CD4-positive, CD25-positive, alpha-beta regulatory T cell (primary cell): ENCODE results near the gene ZFP36L1. TPM values are rescaled to one million over a fixed set of nuclear protein-coding genes. Genes with fewer than 3 reads are reported as not detected.
A peak's percentile ranks its signal among the peaks of the same experiment; 100 is the strongest.

Source experiments
- ATAC-seq, 2 donors: fragments of 150-1000 bp; cut with Tn5 transposase; one replicate each; pipeline ENCODE4 v1.10.0; 2021; ENCODE audit warnings: low read depth in 2 of 2, moderate number of reproducible peaks in 2 of 2, moderate library complexity in 1 of 2
- DNase-seq, 3 donors: peaks; one replicate each; pipeline versions ENCODE4 v3.0.0 to v3.0.0-alpha.2; 2012 to 2022; ENCODE audit warnings: mixed read lengths in 1 of 3
- H3K27ac ChIP-seq: one replicate; pipeline ENCODE4 v1.7.0; 2013; ENCODE audit warnings: mild to moderate bottlenecking, low read length; ENCODE audit not compliant: insufficient read depth, poor library complexity, severe bottlenecking
- H3K27me3 ChIP-seq: one replicate; pipeline ENCODE4 v1.7.0; 2013; ENCODE audit warnings: low read length; ENCODE audit not compliant: control insufficient read depth, insufficient read depth
- H3K36me3 ChIP-seq: one replicate; pipeline ENCODE4 v1.7.0; 2013; ENCODE audit warnings: mild to moderate bottlenecking, low read length, moderate library complexity; ENCODE audit not compliant: control insufficient read depth, insufficient read depth
- H3K4me1 ChIP-seq: 2 replicates; pipeline ENCODE4 v1.7.0; 2013; ENCODE audit warnings: mild to moderate bottlenecking, low read length; ENCODE audit not compliant: insufficient read depth, control insufficient read depth, poor library complexity, severe bottlenecking
- H3K4me3 ChIP-seq: one replicate; pipeline ENCODE4 v1.7.0; 2013; ENCODE audit warnings: low read depth, mild to moderate bottlenecking, low read length, moderate library complexity
- H3K9me3 ChIP-seq, 2 experiments: 1 replicate in 1 of 2; 2 replicates in 1 of 2; pipeline ENCODE4 v1.7.0; 2013; ENCODE audit warnings: low read length in 2 of 2, mild to moderate bottlenecking in 1 of 2, moderate library complexity in 1 of 2; ENCODE audit not compliant: control insufficient read depth in 2 of 2
- H3K27ac Mint-ChIP-seq, 3 donors: one replicate each; pipeline ENCODE4 v1.8.0; 2020 to 2022; ENCODE audit warnings: mild to moderate bottlenecking in 3 of 3, mixed read lengths in 3 of 3, moderate library complexity in 2 of 3
- H3K27me3 Mint-ChIP-seq: one replicate; pipeline ENCODE4 v1.8.0; 2022; ENCODE audit warnings: mild to moderate bottlenecking, mixed read lengths
- H3K36me3 Mint-ChIP-seq: one replicate; pipeline ENCODE4 v1.8.0; 2020; ENCODE audit warnings: mixed read lengths
- H3K4me1 Mint-ChIP-seq, 4 donors: one replicate each; pipeline ENCODE4 v1.8.0; 2020 to 2022; ENCODE audit warnings: mixed read lengths in 4 of 4, mild to moderate bottlenecking in 1 of 4
- H3K4me3 Mint-ChIP-seq, 4 donors: one replicate each; pipeline ENCODE4 v1.8.0; 2020 to 2022; ENCODE audit warnings: mild to moderate bottlenecking in 4 of 4, mixed read lengths in 4 of 4, moderate library complexity in 3 of 4
- H3K9me3 Mint-ChIP-seq, 7 donors: one replicate each; pipeline ENCODE4 v1.8.0; 2020 to 2022; ENCODE audit warnings: mixed read lengths in 7 of 7, mild to moderate bottlenecking in 3 of 7, moderate library complexity in 2 of 7
- polyA plus RNA-seq, 4 donors: library from polyadenylated mRNA; unstranded; fragments of 300-500 nt; fragmentation: Illumina TruSeq; gene quantifications; one replicate each; pipeline ENCODE4 v1.2.3, GENCODE V29; 2021
- total RNA-seq: library from RNA; stranded (reverse); gene quantifications from one replicate; pipeline ENCODE4 v1.2.3, GENCODE V29; 2022

Gene ZFP36L1
- total and polyA plus RNA-seq, 5 donors from 2014 or later, result 78.5 to 200 (median 114) TPM

DNA sequence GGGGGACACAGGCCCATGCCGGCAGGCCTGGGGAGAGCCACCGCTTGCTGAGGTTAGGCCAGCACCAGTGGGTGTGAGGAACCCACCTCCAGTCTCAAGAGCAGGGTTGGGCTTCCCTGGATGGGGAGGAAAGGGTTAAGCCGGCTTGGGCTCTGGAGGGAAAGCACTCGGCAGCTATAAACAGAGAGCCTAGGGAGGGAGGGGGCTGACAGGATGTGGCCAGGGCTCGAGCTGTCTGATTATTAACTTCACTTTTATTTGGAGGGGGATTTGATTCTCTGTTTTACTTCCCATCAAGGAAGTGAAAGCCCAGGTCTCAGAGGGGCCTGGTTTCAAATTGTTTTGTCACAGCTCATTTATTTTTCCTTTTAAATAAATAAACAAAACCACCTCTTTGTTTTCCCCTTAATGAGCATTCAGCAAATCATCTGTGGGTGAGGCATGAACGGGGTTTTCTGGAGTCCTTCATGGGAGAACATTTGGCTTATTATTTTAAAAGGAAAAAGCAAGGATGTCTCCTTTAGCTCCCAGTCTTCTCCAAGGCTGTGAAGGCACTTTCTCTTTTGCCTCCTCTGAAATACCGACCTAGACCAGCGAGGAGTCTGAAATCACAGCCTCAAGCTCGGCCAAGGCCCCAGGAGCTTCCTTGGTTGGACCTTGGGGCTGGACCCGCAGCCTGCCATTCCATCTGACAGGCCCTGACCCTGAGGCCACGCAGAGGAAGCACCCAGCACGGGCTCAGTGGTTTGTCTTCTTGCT, 21.9 kb upstream of the ZFP36L1 start:
- ATAC-seq, result peak; percentile 32 to 35
- Histone ChIP-seq H3K4me3 (peak overlapping the region; percentile 87), H3K4me1 (peaks cover 55% of the 10 kb centered on the region), H3K27ac (peak overlapping the region; percentile 97), H3K27me3 (no peaks in the 10 kb centered on the region), H3K9me3 (no peaks in the 10 kb centered on the region), H3K36me3 (no peaks in the 10 kb centered on the region)
- H3K9me3 Mint-ChIP-seq, result no peaks in the 10 kb centered on the region
- H3K27ac Mint-ChIP-seq, result peak overlapping the region; percentile 94 to 98 (median 96)
- peak overlapping the region; percentile 87 to 91 (median 89) for H3K4me3 Mint-ChIP-seq
- H3K4me1 Mint-ChIP-seq, result peaks cover 13 to 79% (median 45%) of the 10 kb centered on the region in 4 donors
- no peaks in the 10 kb centered on the region for H3K36me3 Mint-ChIP-seq
- H3K27me3 Mint-ChIP-seq, result no peaks in the 10 kb centered on the region
- DNase-seq, result peak in 2 of 3 donors; percentile 58 to 81

DNA sequence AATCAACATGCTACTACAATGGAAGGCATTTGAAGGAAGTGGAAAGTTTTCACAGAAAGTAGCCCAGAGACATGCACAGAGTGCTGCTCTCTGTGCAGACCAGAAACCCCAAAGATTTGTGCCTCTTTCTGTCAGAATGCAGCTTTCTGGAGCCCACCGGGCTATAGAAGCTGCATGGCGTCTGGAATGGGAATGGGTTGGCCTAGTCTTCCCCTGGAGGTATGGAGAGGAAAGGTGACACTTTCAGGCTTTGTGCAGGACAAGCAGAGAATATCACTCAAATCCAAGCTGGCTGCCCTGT, 21.3 kb upstream of the ZFP36L1 start:
- peak overlapping the region; percentile 97 for H3K27ac ChIP-seq
- H3K27ac Mint-ChIP-seq, result peak overlapping the region; percentile 94 to 98 (median 96)
- H3K4me1 Mint-ChIP-seq, result peaks cover 11 to 74% (median 43%) of the 10 kb centered on the region in 4 donors
- no peaks in the 10 kb centered on the region for H3K27me3 Mint-ChIP-seq
- no peaks in the 10 kb centered on the region for H3K36me3 ChIP-seq
- H3K36me3 Mint-ChIP-seq, result no peaks in the 10 kb centered on the region
- no peaks in the 10 kb centered on the region for H3K27me3 ChIP-seq
- H3K4me3 Mint-ChIP-seq, result peak overlapping the region; percentile 87 to 91 (median 89)
- DNase-seq, result no peak
- peak overlapping the region; percentile 87 for H3K4me3 ChIP-seq
- H3K4me1 ChIP-seq, result peaks cover 50% of the 10 kb centered on the region
- no peaks in the 10 kb centered on the region for H3K9me3 ChIP-seq
- ATAC-seq, result no peak
- no peaks in the 10 kb centered on the region for H3K9me3 Mint-ChIP-seq

DNA sequence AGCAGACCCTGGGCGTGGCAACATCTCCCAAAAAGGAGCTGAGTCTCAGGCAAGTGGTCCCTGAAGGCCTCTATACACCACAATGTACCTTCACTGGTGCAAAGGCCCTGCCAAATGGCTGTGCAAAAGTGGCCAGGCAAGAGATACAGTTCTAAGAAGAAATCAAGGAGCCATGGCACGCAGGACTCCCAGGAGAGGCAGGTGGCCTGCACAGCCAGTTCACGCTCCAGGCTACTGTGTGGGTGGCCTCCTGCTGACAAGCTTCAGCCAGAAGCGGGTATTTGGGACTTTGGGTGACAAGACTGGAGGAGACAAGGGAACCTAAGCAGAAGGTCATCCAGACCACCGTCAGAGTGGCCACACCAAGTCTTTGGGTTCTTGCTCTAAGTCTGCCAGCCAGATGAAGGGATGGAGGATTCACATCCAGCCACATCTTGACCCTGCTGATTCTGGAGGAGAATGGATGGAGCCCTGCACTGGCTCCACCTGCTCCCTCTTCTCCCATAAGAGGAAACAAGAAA, 20.5 kb upstream of the ZFP36L1 start:
- Histone ChIP-seq H3K4me1 (peaks cover 47% of the 10 kb centered on the region), H3K4me3 (peak overlapping the region; percentile 87), H3K36me3 (no peaks in the 10 kb centered on the region), H3K27me3 (no peaks in the 10 kb centered on the region), H3K27ac (peak overlapping the region; percentile 97), H3K9me3 (no peaks in the 10 kb centered on the region)
- Mint-ChIP-seq H3K4me3 (peak overlapping the region; percentile 87 to 91 (median 89)), H3K27ac (peak overlapping the region; percentile 71 to 96 (median 88)), H3K27me3 (no peaks in the 10 kb centered on the region), H3K4me1 (peaks cover 11 to 74% (median 41%) of the 10 kb centered on the region in 4 donors), H3K9me3 (no peaks in the 10 kb centered on the region), H3K36me3 (no peaks in the 10 kb centered on the region)
- no peak for ATAC-seq
- no peak for DNase-seq

DNA sequence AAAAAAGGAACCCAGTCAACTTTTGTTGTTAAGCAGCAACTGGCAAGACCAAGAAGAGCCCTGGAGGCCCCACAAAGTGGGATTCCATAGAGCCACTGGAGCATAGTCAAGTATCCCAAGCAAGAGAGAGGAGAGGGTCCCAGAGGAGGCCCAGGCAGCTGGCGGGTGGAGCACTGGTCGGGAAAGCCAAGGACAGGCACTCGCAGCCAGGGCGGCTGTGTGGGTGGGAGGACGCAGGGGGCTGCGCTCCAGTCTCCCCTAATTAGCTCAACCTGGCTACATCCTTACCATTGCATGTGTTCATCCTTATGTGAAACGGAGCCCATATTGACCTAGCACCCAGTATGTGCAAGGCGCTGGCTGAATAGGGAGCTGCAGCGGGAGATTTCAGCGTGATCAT, 18.3 kb upstream of the ZFP36L1 start:
- H3K4me3 ChIP-seq, result no peak overlapping the region
- Mint-ChIP-seq H3K27me3 (no peaks in the 10 kb centered on the region), H3K9me3 (no peaks in the 10 kb centered on the region), H3K4me3 (peak overlapping the region in 2 of 4 donors; percentile 11 to 91), H3K27ac (peak overlapping the region in 2 of 3 donors; percentile 76 to 90), H3K4me1 (peaks cover 12 to 78% (median 41%) of the 10 kb centered on the region in 4 donors), H3K36me3 (no peaks in the 10 kb centered on the region)
- no peak overlapping the region for H3K27ac ChIP-seq
- H3K4me1 ChIP-seq, result peaks cover 44% of the 10 kb centered on the region
- ATAC-seq (no peak), DNase-seq (no peak)
- H3K36me3 ChIP-seq, result no peaks in the 10 kb centered on the region
- H3K9me3 ChIP-seq, result no peaks in the 10 kb centered on the region
- H3K27me3 ChIP-seq, result no peaks in the 10 kb centered on the region

DNA sequence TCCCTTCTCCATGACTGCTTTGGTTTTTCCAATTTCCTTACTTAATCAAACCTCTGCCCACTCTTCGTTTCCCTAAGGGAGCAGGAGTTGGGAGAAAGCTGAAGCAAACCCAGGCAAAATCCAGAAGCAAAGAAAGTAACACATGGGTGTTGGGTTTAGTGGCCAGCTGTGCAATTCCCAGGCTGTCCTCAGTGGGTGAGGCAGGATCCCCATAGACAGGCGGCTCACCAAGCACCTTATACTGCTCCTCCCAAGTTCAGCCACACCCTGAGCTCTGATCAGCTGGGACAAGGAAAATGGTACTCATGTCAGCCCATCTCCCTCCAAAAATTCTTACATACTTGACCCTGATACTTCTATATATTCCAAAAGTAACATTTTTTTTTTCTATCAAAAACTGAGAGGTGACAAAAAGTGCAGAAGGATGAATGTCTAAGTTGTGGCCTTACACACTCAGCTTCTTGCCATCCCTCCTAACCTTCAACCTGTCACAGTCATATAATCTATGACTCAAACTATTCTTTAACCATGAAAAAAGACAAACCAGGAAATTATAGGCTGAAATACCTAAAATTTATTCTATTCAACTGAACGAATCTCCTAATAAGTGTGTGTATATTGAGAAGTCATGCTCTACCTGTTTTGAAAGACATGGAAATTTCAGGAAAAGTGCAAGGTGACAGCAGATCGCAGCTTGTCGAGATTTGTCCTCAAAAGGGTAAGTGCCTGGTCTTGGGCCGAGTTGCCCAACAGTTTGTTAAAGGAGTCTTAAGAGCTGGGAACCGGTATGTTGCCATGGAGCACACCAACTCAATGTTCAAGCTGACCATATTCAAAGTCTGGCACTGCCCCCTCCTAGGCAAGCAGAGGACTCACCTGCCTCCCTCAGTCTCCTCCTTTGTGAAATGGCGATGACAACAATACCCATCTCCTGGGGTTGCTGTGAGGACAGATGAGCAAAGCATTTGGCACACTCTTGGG, 17.6 kb upstream of the ZFP36L1 start:
- H3K9me3 Mint-ChIP-seq, result no peaks in the 10 kb centered on the region
- peak overlapping the region in 1 of 4 donors; percentile 11 for H3K4me3 Mint-ChIP-seq
- no peaks in the 10 kb centered on the region for H3K27me3 Mint-ChIP-seq
- no peaks in the 10 kb centered on the region for H3K36me3 ChIP-seq
- H3K9me3 ChIP-seq, result no peaks in the 10 kb centered on the region
- no peaks in the 10 kb centered on the region for H3K27me3 ChIP-seq
- no peak overlapping the region for H3K27ac ChIP-seq
- no peak overlapping the region for H3K4me3 ChIP-seq
- no peaks in the 10 kb centered on the region for H3K36me3 Mint-ChIP-seq
- H3K27ac Mint-ChIP-seq, result peak overlapping the region; percentile 33 to 76 (median 74)
- no peak for ATAC-seq
- DNase-seq, result no peak
- peaks cover 37% of the 10 kb centered on the region for H3K4me1 ChIP-seq
- H3K4me1 Mint-ChIP-seq, result peaks cover 12 to 76% (median 39%) of the 10 kb centered on the region in 4 donors

DNA sequence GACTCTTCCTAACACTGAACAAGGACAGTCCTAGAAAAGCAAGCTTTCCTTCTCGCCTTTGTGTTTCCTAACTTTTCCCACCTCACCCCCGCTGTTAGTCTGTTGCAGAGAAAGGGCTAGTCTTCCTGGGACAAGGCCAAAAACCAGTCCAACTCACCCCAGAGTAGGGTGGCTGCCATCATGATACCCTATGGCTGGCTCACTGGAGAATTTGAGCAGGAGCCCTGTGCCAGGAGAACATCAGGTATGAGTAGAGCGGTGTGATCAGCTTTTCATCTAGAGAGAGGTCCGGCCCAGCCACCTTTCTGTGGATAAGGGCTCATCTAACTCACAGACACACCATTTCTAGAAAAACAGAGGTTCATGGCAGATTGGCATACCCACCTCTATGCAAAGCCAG, 16.7 kb upstream of the ZFP36L1 start:
- Histone ChIP-seq H3K9me3 (peaks cover 0 to 2% of the 10 kb centered on the region in 2 experiments), H3K36me3 (no peaks in the 10 kb centered on the region), H3K4me3 (no peak overlapping the region), H3K27ac (no peak overlapping the region), H3K4me1 (peaks cover 27% of the 10 kb centered on the region), H3K27me3 (no peaks in the 10 kb centered on the region)
- Mint-ChIP-seq H3K27me3 (no peaks in the 10 kb centered on the region), H3K27ac (peak overlapping the region in 2 of 3 donors; percentile 22 to 76), H3K4me1 (peaks cover 8 to 67% (median 32%) of the 10 kb centered on the region in 4 donors), H3K4me3 (no peak overlapping the region), H3K36me3 (no peaks in the 10 kb centered on the region), H3K9me3 (no peaks in the 10 kb centered on the region)
- DNase-seq (no peak), ATAC-seq (no peak)

DNA sequence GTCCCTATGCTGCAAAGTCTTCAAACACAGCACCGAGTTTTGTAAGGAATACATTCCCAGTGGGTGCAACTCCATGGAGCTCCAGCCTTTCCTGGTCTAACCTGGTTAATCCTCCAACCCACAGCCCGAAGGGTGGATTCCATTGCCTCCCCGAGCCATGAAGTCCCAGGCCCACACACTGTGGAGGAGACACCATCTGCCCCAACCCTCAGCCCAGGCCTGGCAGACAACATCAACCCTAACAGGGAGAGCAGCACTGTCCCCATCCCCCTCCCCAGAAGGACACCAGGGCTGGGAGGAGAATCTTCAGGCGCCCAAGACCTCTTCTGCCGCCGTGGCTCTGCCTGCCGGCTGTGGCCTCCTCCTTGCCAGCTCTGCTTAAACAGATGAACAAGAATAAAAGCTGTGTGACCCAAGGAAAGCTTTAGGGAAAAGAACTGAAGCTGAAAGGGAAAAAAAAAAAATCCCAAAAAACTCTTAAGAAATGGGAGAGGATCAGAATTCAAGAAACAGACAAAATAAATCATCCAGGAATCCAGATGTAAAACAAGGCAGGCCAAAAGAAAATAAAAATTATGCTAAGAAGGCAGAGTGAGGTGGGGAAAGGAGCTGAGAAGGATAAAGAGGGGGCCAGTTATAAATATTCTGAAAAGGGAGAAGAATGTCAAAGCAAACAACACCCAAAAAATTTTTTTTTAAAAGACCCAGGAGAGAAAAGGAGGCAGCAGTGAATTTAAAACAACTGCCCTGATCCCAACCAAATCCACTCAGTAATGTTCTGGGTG, 16.0 kb upstream of the ZFP36L1 start:
- H3K27ac Mint-ChIP-seq, result peak overlapping the region; percentile 5 to 76 (median 56)
- H3K4me3 Mint-ChIP-seq, result no peak overlapping the region
- no peak overlapping the region for H3K27ac ChIP-seq
- peaks cover 4 to 61% (median 25%) of the 10 kb centered on the region in 4 donors for H3K4me1 Mint-ChIP-seq
- no peaks in the 10 kb centered on the region for H3K36me3 ChIP-seq
- peaks cover 0 to 2% of the 10 kb centered on the region in 2 experiments for H3K9me3 ChIP-seq
- DNase-seq (no peak), ATAC-seq (no peak)
- H3K4me1 ChIP-seq, result peaks cover 21% of the 10 kb centered on the region
- peaks cover 4% of the 10 kb centered on the region for H3K36me3 Mint-ChIP-seq
- no peaks in the 10 kb centered on the region for H3K27me3 ChIP-seq
- no peak overlapping the region for H3K4me3 ChIP-seq
- H3K9me3 Mint-ChIP-seq, result no peaks in the 10 kb centered on the region
- H3K27me3 Mint-ChIP-seq, result no peaks in the 10 kb centered on the region
